Neuronal stem cell (in vitro differentiated cells): ENCODE results near the gene NDUFS5.

Experiments
- DNase-seq: peaks from one replicate; pipeline ENCODE4 v3.0.0-alpha.2; 2013; ENCODE audit warnings: low spot score
- H2AFZ ChIP-seq: one replicate; pipeline ENCODE4 v1.6.1; 2013; ENCODE audit warnings: mild to moderate bottlenecking, low read length, inconsistent platforms
- H2AK5ac ChIP-seq: 2 replicates; pipeline ENCODE4 v1.6.1; 2013; ENCODE audit warnings: low read depth, mild to moderate bottlenecking, inconsistent platforms, low read length, moderate library complexity, mixed read lengths
- H2BK120ac ChIP-seq: 2 replicates; pipeline ENCODE4 v1.6.1; 2013; ENCODE audit warnings: low read depth, mild to moderate bottlenecking, inconsistent platforms, low read length, moderate library complexity, mixed read lengths
- H2BK12ac ChIP-seq: one replicate; pipeline ENCODE4 v1.6.1; 2013; ENCODE audit warnings: low read length, inconsistent platforms
- H2BK15ac ChIP-seq: 2 replicates; pipeline ENCODE4 v1.6.1; 2013; ENCODE audit warnings: mild to moderate bottlenecking, low read length, inconsistent platforms, mixed read lengths
- H2BK5ac ChIP-seq: one replicate; pipeline ENCODE4 v1.6.1; 2013; ENCODE audit warnings: inconsistent platforms, mild to moderate bottlenecking, low read length, moderate library complexity
- H3K14ac ChIP-seq: one replicate; pipeline ENCODE4 v1.6.1; 2013; ENCODE audit warnings: low read length, inconsistent platforms
- H3K18ac ChIP-seq: 2 replicates; pipeline ENCODE4 v1.6.1; 2013; ENCODE audit warnings: low read length, inconsistent platforms
- H3K23ac ChIP-seq: 2 replicates; pipeline ENCODE4 v1.6.1; 2013; ENCODE audit warnings: low read depth, mild to moderate bottlenecking, mixed read lengths, low read length, inconsistent platforms; ENCODE audit not compliant: poor library complexity
- H3K27ac ChIP-seq: replicated peaks from 3 replicates; pipeline ENCODE4 v1.5.1; 2013; ENCODE audit warnings: low read length, inconsistent platforms
- H3K27me3 ChIP-seq, 3 experiments: 2 replicates each; pipeline ENCODE4 v1.6.1; 2013; ENCODE audit warnings: low read length in 3 of 3, mild to moderate bottlenecking in 2 of 3, inconsistent platforms in 1 of 3, low read depth in 1 of 3, mixed read lengths in 1 of 3, moderate library complexity in 1 of 3; ENCODE audit not compliant: control insufficient read depth in 3 of 3, insufficient read depth in 3 of 3
- H3K36me3 ChIP-seq, 2 donors: replicated peaks in 1 of 2; 2 replicates each; pipeline ENCODE4 v1.6.1; 2013; ENCODE audit warnings: low read length in 2 of 2; ENCODE audit not compliant: control insufficient read depth in 2 of 2, insufficient read depth in 2 of 2
- H3K4ac ChIP-seq: 2 replicates; pipeline ENCODE4 v1.6.1; 2013; ENCODE audit warnings: inconsistent platforms, mild to moderate bottlenecking, low read length, moderate library complexity
- H3K4me1 ChIP-seq, 2 donors: 1 replicate in 1 of 2; 2 replicates in 1 of 2; pipeline ENCODE4 v1.6.1; 2013; ENCODE audit warnings: low read length in 2 of 2, low read depth in 1 of 2; ENCODE audit not compliant: control insufficient read depth in 2 of 2, insufficient read depth in 1 of 2
- H3K4me2 ChIP-seq: one replicate; pipeline ENCODE4 v1.6.1; 2013; ENCODE audit warnings: mild to moderate bottlenecking, low read length, inconsistent platforms; ENCODE audit not compliant: insufficient read depth, poor library complexity, severe bottlenecking
- H3K4me3 ChIP-seq, 2 donors: 2 replicates each; pipeline ENCODE4 v1.5.1; 2013; ENCODE audit warnings: low read length in 2 of 2, mild to moderate bottlenecking in 2 of 2, inconsistent platforms in 1 of 2, moderate library complexity in 1 of 2
- H3K79me1 ChIP-seq: one replicate; pipeline ENCODE4 v1.6.1; 2013; ENCODE audit warnings: low read depth, mild to moderate bottlenecking, inconsistent platforms, low read length, moderate library complexity
- H3K9ac ChIP-seq: one replicate; pipeline ENCODE4 v1.6.1; 2013; ENCODE audit warnings: mild to moderate bottlenecking, low read depth, low read length, inconsistent platforms; ENCODE audit not compliant: poor library complexity
- H3K9me3 ChIP-seq, 2 donors: replicated peaks in 1 of 2; 2 replicates each; pipeline versions ENCODE3 to v1.6.1; 2013; ENCODE audit warnings: low read length in 2 of 2, mild to moderate bottlenecking in 2 of 2, inconsistent platforms in 1 of 2, low read depth in 1 of 2, mixed read lengths in 1 of 2, moderate library complexity in 1 of 2; ENCODE audit not compliant: control insufficient read depth in 2 of 2, insufficient read depth in 1 of 2
- H4K8ac ChIP-seq: one replicate; pipeline ENCODE4 v1.6.1; 2013; ENCODE audit warnings: low read depth, mild to moderate bottlenecking, inconsistent platforms, low read length, moderate library complexity
- H4K91ac ChIP-seq: one replicate; pipeline ENCODE4 v1.6.1; 2013; ENCODE audit warnings: low read length, low read depth, mild to moderate bottlenecking, inconsistent platforms; ENCODE audit not compliant: poor library complexity
- WGBS, 2 donors: extraction: QIAGEN DNeasy Blood & Tissue Kit; methylation state at CpG; one replicate each; pipeline ENCODE4 v1.1.7; 2013; ENCODE audit warnings: missing lambda C conversion rate in 2 of 2, mixed read lengths in 1 of 2; ENCODE audit not compliant: insufficient read length in 2 of 2, insufficient replicate concordance in 1 of 2; ENCODE audit errors: extremely low coverage in 2 of 2; 5-methylcytosine and 5-hydroxymethylcytosine counted together

Gene NDUFS5

DNA sequence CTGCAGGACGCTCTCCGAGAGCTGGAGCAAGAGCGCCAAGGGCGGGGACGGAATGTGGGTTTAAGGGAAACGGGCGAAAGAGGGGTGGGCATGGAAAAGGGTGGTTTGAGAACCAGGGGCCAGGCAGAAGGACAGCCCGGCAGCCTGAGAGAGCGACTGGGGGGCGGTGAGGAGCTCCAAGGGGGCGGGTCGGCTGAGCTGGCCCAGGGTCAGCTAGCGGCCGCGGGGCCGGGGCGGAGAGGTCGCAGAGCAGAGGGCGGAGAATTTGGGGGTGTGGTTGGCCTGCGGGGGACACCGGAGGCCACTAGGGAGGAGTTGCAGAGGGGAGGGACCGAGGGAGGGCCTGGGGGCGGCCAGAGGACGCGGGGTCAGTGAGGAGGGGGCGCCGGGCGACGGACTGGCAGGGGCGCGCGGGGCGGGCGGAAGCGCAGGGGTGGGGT lies 54.7 kb downstream of the NDUFS5 start:
- peak overlapping the region; percentile 58 for H3K18ac ChIP-seq
- no peaks in the 10 kb centered on the region for H3K79me1 ChIP-seq
- no peak overlapping the region for H2AK5ac ChIP-seq
- peaks cover 0 to 7% (median 0%) of the 10 kb centered on the region in 3 experiments for H3K27me3 ChIP-seq
- H2BK120ac ChIP-seq = no peak overlapping the region
- no peak overlapping the region for H2BK15ac ChIP-seq
- no peak overlapping the region for H2BK12ac ChIP-seq
- no peak overlapping the region for H2BK5ac ChIP-seq
- H3K4me1 ChIP-seq = peaks cover 8 to 12% of the 10 kb centered on the region in 2 donors
- peak overlapping the region; percentile 19 for H3K4me2 ChIP-seq
- H3K14ac ChIP-seq = no peak overlapping the region
- DNase-seq = peak; percentile 82
- no peak overlapping the region for H3K9ac ChIP-seq
- H4K91ac ChIP-seq = no peak overlapping the region
- no peak overlapping the region for H4K8ac ChIP-seq
- no peaks in the 10 kb centered on the region for H3K9me3 ChIP-seq
- H3K23ac ChIP-seq = no peak overlapping the region
- peak overlapping the region; percentile 55 to 65 for H3K4me3 ChIP-seq
- no peak overlapping the region for H3K4ac ChIP-seq
- H3K27ac ChIP-seq = peak overlapping the region; percentile 63
- WGBS, 2 donors = no CpG with 5 or more reads among the region's 35 CpGs
- peaks cover 0 to 7% of the 10 kb centered on the region in 2 donors for H3K36me3 ChIP-seq
- H2AFZ ChIP-seq = peak overlapping the region; percentile 93

- no peak overlapping the region for H4K91ac ChIP-seq
- no peak for DNase-seq
- peak overlapping the region; percentile 93 for H2AFZ ChIP-seq
- peak overlapping the region; percentile 18 for H2AK5ac ChIP-seq
- H2BK5ac ChIP-seq = peak overlapping the region; percentile 40
- H3K4me1 ChIP-seq = peaks cover 8 to 12% of the 10 kb centered on the region in 2 donors
- no peak overlapping the region for H4K8ac ChIP-seq
- peaks cover 0 to 7% of the 10 kb centered on the region in 2 donors for H3K36me3 ChIP-seq
- H2BK12ac ChIP-seq = no peak overlapping the region
- no CpG with 5 or more reads among the region's 105 CpGs for WGBS, 2 donors
- peak overlapping the region; percentile 56 for H2BK120ac ChIP-seq
- H2BK15ac ChIP-seq = no peak overlapping the region
- peak overlapping the region; percentile 70 for H3K27ac ChIP-seq
- H3K4me3 ChIP-seq = peak overlapping the region; percentile 55 to 93
- peaks cover 0 to 7% (median 0%) of the 10 kb centered on the region in 3 experiments for H3K27me3 ChIP-seq
- H3K79me1 ChIP-seq = no peaks in the 10 kb centered on the region
- peak overlapping the region; percentile 92 for H3K18ac ChIP-seq
- H3K4ac ChIP-seq = no peak overlapping the region
- H3K4me2 ChIP-seq = peak overlapping the region; percentile 80
- peak overlapping the region; percentile 79 for H3K9ac ChIP-seq
- no peaks in the 10 kb centered on the region for H3K9me3 ChIP-seq
- H3K23ac ChIP-seq = peak overlapping the region; percentile 58
- no peak overlapping the region for H3K14ac ChIP-seq
Observed at GRCh38 chr1:39081271-39082009, 55.3 kb downstream of the NDUFS5 start.

DNA sequence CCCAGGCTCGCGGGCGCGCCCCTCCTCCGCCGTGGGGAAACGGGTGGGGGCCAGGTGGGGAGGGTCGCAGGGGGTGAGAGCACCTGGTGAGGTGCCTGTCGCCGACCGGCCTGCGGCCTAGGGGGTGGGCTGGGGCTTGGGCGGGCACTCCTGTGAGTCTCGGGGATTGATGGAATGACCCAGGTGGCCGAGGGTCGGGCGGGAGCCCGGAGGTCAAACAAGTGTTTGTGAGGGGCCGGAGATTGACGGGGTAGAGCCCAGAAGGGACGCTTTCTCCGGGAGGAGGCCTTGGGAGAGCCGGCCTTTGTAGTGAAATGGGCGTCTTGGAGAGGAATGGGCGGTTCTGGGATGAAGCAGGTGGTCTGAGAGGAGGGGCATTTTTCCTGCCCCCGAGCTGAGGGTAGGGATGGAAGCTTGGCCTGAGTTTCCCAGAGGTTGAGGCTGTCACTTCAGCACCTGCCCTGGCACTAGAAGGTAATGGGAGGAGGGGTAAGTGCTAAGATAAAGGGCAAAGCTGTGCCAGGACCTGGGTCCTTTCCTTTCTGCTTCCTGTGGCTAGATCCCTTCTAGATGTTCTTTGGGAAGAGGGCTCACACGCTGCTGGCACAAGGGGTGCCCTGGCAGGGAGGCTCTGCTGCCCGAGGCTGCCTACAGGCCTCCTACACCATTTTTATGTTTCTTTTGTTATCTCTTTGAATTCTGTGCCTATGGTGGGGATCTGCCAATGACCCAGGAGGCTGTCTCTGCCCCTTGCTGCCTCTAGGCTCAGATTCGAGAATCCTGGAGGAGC lies 56.1 kb downstream of the NDUFS5 start:
- H3K14ac ChIP-seq = peak overlapping the region; percentile 83
- H3K27me3 ChIP-seq = peaks cover 0 to 7% (median 0%) of the 10 kb centered on the region in 3 experiments
- peak overlapping the region; percentile 80 for H3K4me2 ChIP-seq
- peak overlapping the region; percentile 93 for H2AFZ ChIP-seq
- peaks cover 11 to 15% of the 10 kb centered on the region in 2 donors for H3K4me1 ChIP-seq
- peak overlapping the region; percentile 13 for H3K23ac ChIP-seq
- H2BK120ac ChIP-seq = no peak overlapping the region
- WGBS, 2 donors = no CpG with 5 or more reads among the region's 29 CpGs
- H3K9ac ChIP-seq = peak overlapping the region; percentile 61
- no peak overlapping the region for H2BK12ac ChIP-seq
- H3K9me3 ChIP-seq = no peaks in the 10 kb centered on the region
- H4K91ac ChIP-seq = no peak overlapping the region
- H3K18ac ChIP-seq = peak overlapping the region; percentile 92
- H3K4me3 ChIP-seq = peak overlapping the region; percentile 55 to 93
- no peak overlapping the region for H3K27ac ChIP-seq
- peak overlapping the region; percentile 23 for H2AK5ac ChIP-seq
- peak; percentile 29 for DNase-seq
- no peak overlapping the region for H2BK15ac ChIP-seq
- H4K8ac ChIP-seq = no peak overlapping the region
- H3K36me3 ChIP-seq = peaks cover 0 to 7% of the 10 kb centered on the region in 2 donors
- H2BK5ac ChIP-seq = no peak overlapping the region
- H3K4ac ChIP-seq = no peak overlapping the region
- H3K79me1 ChIP-seq = no peaks in the 10 kb centered on the region
